K562 (cell line): Measurements from ENCODE around the gene ZNF628. TPM values are rescaled to one million over a fixed set of nuclear protein-coding genes. Genes with fewer than 3 reads are reported as not detected.

Experiments
- BCL6 ChIP-seq: fragments of 250-450 bp; sonication (Bioruptor Pico); IDR thresholded peaks from 2 replicates; pipeline ENCODE4 v1.4.0; 2020
- ESRRB ChIP-seq: fragments of 250-450 bp; sonication (Bioruptor Pico); IDR thresholded peaks from 2 replicates; pipeline ENCODE4 v1.5.0; 2020; ENCODE audit warnings: mild to moderate bottlenecking, moderate library complexity, borderline replicate concordance
- ETV5 ChIP-seq: sonication (generic); formaldehyde crosslinking; IDR thresholded peaks from 2 replicates; pipeline ENCODE4 v1.4.0; 2020; ENCODE audit warnings: low read depth, mild to moderate bottlenecking, missing genetic modification reagents
- GABPA ChIP-seq: fragments of 200-800 bp; sonication (Bioruptor generic); conservative IDR thresholded peaks from 2 replicates; pipeline ENCODE4 v1.6.1; 2016; ENCODE audit warnings: low read depth, missing genetic modification characterization, missing compliant biosample characterization
- IFI16 ChIP-seq: fragments of 250-450 bp; sonication (Bioruptor Pico); IDR thresholded peaks from 2 replicates; pipeline ENCODE4 v2.1.2; 2022; ENCODE audit warnings: mild to moderate bottlenecking, inconsistent platforms
- ILK ChIP-seq: fragments of 450-650 bp; IDR thresholded peaks from 2 replicates; pipeline ENCODE4 v1.6.1; 2016; ENCODE audit warnings: missing genetic modification characterization, low read depth, mild to moderate bottlenecking, missing compliant biosample characterization, moderate library complexity, borderline replicate concordance
- KLF16 ChIP-seq: IDR thresholded peaks from 2 replicates; pipeline ENCODE4 v1.6.1; 2016; ENCODE audit warnings: antibody characterized with exemption
- L3MBTL2 ChIP-seq: fragments of 450-650 bp; IDR thresholded peaks from 2 replicates; pipeline ENCODE4 v1.6.1; 2016; ENCODE audit warnings: mild to moderate bottlenecking, moderate library complexity
- LCOR ChIP-seq: sonication (generic); formaldehyde crosslinking; IDR thresholded peaks from 2 replicates; pipeline ENCODE4 v1.8.0; 2022; ENCODE audit warnings: mild to moderate bottlenecking, missing genetic modification reagents
- NBN ChIP-seq: fragments of 450-650 bp; IDR thresholded peaks from 2 replicates; pipeline ENCODE4 v1.6.1; 2016; ENCODE audit warnings: low read depth, mild to moderate bottlenecking
- NFIX ChIP-seq: fragments of 250-450 bp; sonication (Bioruptor Pico); IDR thresholded peaks from 2 replicates; pipeline ENCODE4 v1.4.0; 2020; ENCODE audit warnings: low read depth, mild to moderate bottlenecking, moderate library complexity
- NR1H2 ChIP-seq: sonication (generic); formaldehyde crosslinking; IDR thresholded peaks from 2 replicates; pipeline ENCODE4 v1.4.0; 2020; ENCODE audit warnings: mild to moderate bottlenecking, missing genetic modification reagents
- NRF1 ChIP-seq, 2 experiments: fragments of 450-650 bp; IDR thresholded peaks in 1 of 2; conservative IDR thresholded peaks in 1 of 2; 2 replicates each; pipeline ENCODE4 v1.6.1; 2014; ENCODE audit warnings: mild to moderate bottlenecking in 2 of 2
- SPI1 ChIP-seq: IDR thresholded peaks from 2 replicates; pipeline ENCODE4 v1.6.1; 2011; ENCODE audit warnings: low read depth, low read length, control low read depth, borderline replicate concordance
- SRSF7 ChIP-seq: fragments of 200-400 bp; formaldehyde crosslinking; optimal IDR thresholded peaks from 2 replicates; pipeline ENCODE3; 2017; ENCODE audit warnings: mild to moderate bottlenecking, low read depth, low read length
- TRIM28 ChIP-seq: fragments of 450-650 bp; IDR thresholded peaks from 2 replicates; pipeline ENCODE4 v1.6.1; 2017
- ZNF263 ChIP-seq: sonication (generic); formaldehyde crosslinking; IDR thresholded peaks from 2 replicates; pipeline ENCODE4 v1.8.0; 2022; ENCODE audit warnings: mild to moderate bottlenecking, missing genetic modification reagents, borderline replicate concordance
- ZNF764 ChIP-seq: fragments of 250-450 bp; sonication (Bioruptor Pico); IDR thresholded peaks from 2 replicates; pipeline ENCODE4 v1.4.0; 2020; ENCODE audit warnings: low read depth, mild to moderate bottlenecking, moderate library complexity
- polyA plus RNA-seq, 8 experiments: library from polyadenylated mRNA; depleted of rRNA in 4 of 8; stranded (reverse) in 5 of 8; unstranded in 3 of 8; fragments of >200 nt; fragmentation: Nextera tagmentation in 2 of 8; fragmentation: Illumina TruSeq in 1 of 8; extraction: Ambion mirVana in 2 of 8; extraction: Trizol in 1 of 8; gene quantifications; 2 replicates each; pipeline versions ENCODE4 v1.2.1 to v1.2.3, GENCODE V29; 2011 to 2014; ENCODE audit warnings: inconsistent platforms in 1 of 8, missing spikeins in 1 of 8
- total RNA-seq, 7 experiments: library from RNA; depleted of rRNA in 6 of 7; stranded (reverse); fragments of >200 nt in 6 of 7; fragmentation: Illumina TruSeq in 2 of 7; extraction: Trizol in 2 of 7; gene quantifications; 2 replicates each; pipeline versions ENCODE4 v1.2.1 to v1.2.3, GENCODE V29; 2011 to 2021; ENCODE audit warnings: low replicate concordance in 1 of 7
- TF ChIP-seq, protein P1 (sequence below), 2 experiments: fragments of 450-650 bp; IDR thresholded peaks; 2 replicates each; pipeline ENCODE4 v1.6.1; 2016; ENCODE audit warnings: mild to moderate bottlenecking in 2 of 2, borderline replicate concordance in 1 of 2, low read depth in 1 of 2, moderate library complexity in 1 of 2
- TF ChIP-seq, protein P2 (sequence below): fragments of 250-450 bp; sonication (Bioruptor Pico); IDR thresholded peaks from 2 replicates; pipeline ENCODE4 v1.5.1; 2021; ENCODE audit warnings: mild to moderate bottlenecking

The ZNF628 gene
- total and polyA plus RNA-seq, 9 of the 15 experiments (the other 6 are each of a cell fraction or from before 2014, with no cell fraction given): 0.13 to 13.6 (median 2.2) TPM; not detected in 3

DNA sequence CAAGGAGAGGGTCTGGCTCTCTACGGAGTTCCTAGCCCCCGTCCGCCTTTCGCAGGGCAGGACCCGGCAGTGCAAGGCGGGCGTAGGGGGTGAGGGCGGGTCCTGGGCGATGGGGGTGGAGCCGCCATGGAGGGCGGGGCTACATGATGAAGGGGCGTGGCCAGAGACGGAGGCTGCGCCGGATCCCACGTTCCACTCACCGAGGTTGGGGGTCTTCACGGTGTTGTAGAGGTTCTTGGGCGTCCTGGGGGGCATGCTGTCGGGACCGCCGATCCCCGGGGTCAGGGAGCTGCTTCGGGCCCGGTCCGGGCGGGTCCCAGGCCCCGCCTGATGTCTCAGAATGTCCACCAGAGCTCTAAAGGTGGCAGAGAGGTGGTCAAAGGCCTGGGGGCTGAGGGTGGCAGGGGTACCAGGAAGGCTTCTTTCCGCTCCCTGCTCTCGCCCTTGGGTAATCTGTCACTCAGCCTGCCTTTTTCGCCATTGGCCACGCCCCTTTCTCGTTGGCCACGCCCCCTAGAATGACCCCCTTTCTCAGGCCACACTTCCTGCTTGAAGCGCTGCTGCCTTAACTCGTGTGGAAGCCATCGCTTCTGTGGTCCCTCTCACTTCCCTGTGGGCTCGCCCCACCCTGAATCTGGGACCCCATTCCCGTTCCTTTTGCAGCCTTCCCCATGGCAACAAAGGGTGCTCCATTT, 35.9 kb upstream of the ZNF628 start (continued):
- no peak for TF ChIP-seq ILK
- TF ChIP-seq NBN: no peak
- TF ChIP-seq ETV5: no peak
- no peak for TF ChIP-seq ZNF263 (CRISPR knock-in tag)
- TF ChIP-seq L3MBTL2: peak; percentile 45; the same call in 1 of the 2 replicates
- TF ChIP-seq SPI1: peak; percentile 61
- no peak for TF ChIP-seq NR1H2 (CRISPR knock-in tag)
- TF ChIP-seq, protein P1, sequence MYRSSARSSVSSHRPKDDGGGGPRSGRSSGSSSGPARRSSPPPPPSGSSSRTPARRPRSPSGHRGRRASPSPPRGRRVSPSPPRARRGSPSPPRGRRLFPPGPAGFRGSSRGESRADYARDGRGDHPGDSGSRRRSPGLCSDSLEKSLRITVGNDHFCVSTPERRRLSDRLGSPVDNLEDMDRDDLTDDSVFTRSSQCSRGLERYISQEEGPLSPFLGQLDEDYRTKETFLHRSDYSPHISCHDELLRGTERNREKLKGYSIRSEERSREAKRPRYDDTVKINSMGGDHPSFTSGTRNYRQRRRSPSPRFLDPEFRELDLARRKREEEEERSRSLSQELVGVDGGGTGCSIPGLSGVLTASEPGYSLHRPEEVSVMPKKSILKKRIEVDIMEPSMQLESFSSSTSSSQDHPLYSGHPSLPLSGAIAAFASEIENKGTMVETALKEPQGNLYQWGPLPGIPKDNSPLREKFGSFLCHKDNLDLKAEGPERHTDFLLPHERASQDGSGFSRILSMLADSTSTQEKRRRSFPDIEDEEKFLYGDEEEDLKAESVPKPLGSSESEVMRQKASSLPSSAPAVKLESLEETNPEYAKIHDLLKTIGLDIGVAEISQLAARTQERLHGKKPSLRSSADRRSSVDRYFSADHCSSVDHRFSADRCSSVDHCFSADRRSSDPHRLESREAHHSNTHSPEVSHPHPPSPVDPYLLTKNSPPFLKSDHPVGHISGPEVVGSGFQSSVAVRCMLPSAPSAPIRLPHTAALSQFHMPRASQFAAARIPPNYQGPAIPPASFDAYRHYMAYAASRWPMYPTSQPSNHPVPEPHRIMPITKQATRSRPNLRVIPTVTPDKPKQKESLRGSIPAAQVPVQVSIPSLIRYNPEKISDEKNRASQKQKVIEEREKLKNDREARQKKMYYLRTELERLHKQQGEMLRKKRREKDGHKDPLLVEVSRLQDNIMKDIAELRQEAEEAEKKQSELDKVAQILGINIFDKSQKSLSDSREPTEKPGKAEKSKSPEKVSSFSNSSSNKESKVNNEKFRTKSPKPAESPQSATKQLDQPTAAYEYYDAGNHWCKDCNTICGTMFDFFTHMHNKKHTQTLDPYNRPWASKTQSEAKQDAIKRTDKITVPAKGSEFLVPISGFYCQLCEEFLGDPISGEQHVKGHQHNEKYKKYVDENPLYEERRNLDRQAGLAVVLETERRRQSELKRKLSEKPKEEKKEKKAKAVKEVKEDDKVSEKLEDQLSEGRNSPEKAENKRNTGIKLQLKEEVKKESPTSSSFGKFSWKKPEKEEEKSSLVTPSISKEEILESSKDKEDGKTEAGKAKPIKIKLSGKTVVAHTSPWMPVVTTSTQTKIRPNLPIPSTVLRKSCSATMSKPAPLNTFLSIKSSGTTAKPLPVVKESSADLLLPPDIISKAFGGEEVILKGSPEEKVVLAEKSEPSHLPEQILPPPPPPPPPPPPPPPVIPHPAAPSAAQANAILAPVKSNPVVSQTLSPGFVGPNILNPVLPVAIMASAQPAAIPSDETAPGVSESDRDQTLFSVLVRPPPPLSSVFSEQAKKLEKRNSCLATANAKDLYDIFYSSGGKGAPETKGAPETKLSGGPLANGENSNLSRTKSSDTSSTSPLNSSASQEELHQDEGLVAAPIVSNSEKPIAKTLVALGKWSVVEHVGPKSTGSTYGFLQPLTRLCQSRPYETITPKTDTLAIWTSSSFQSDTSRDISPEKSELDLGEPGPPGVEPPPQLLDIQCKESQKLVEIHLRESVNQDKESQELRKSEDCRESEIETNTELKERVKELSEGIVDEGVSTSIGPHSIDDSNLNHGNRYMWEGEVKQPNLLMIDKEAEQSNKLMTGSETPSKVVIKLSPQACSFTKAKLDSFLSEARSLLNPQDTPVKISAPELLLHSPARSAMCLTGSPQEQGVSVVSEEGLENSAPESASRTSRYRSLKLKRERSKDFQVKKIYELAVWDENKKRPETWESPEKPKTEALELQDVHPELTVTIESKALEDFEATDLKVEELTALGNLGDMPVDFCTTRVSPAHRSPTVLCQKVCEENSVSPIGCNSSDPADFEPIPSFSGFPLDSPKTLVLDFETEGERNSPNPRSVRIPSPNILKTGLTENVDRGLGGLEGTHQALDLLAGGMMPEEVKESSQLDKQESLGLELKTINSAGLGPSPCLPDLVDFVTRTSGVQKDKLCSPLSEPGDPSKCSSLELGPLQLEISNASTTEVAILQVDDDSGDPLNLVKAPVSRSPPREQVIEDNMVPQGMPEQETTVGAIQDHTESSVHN (IDR thresholded peaks at IDR 0.05; ENCODE audit: borderline replicate concordance in 1 of 2, low read depth in 1 of 2): no peak
- TF ChIP-seq, protein P2, sequence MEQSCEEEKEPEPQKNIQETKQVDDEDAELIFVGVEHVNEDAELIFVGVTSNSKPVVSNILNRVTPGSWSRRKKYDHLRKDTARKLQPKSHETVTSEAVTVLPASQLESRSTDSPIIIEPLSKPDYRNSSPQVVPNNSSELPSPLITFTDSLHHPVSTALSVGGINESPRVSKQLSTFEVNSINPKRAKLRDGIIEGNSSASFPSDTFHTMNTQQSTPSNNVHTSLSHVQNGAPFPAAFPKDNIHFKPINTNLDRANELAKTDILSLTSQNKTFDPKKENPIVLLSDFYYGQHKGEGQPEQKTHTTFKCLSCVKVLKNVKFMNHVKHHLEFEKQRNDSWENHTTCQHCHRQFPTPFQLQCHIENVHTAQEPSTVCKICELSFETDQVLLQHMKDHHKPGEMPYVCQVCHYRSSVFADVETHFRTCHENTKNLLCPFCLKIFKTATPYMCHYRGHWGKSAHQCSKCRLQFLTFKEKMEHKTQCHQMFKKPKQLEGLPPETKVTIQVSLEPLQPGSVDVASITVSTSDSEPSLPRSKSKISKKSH (CRISPR knock-in tag): no peak
- no peak for TF ChIP-seq KLF16
- TF ChIP-seq IFI16 (CRISPR knock-in tag): no peak
- TF ChIP-seq BCL6: no peak
- TF ChIP-seq GABPA (tag): no peak
- peak; percentile 77 to 79 for TF ChIP-seq NRF1 (conservative IDR thresholded peaks at IDR 0.05 in 1 of 2, IDR thresholded peaks at IDR 0.05 in 1 of 2)
- no peak for TF ChIP-seq SRSF7
- TF ChIP-seq TRIM28: no peak
- TF ChIP-seq LCOR: no peak
- TF ChIP-seq ESRRB (CRISPR knock-in tag): no peak
- no peak for TF ChIP-seq ZNF764
- no peak for TF ChIP-seq NFIX (CRISPR knock-in tag)
